A673 (cell line): ENCODE results near the gene ARRB1.

Source experiments
- CTCF ChIP-seq: fragments of 300-800, 200-600 bp; sonication (generic); conservative IDR thresholded peaks from 2 replicates; pipeline ENCODE4 v1.5.1; 2017; ENCODE audit warnings: low read depth, mild to moderate bottlenecking, antibody characterized with exemption, low read length, moderate library complexity, mixed read lengths
- EZH2 ChIP-seq: fragments of 200-600 bp; sonication (generic); IDR thresholded peaks from 2 replicates; pipeline ENCODE4 v1.6.1; 2017; ENCODE audit warnings: borderline replicate concordance, low read depth, mild to moderate bottlenecking, mixed read lengths, antibody characterized with exemption, low read length; ENCODE audit not compliant: poor library complexity, severe bottlenecking

DNA sequence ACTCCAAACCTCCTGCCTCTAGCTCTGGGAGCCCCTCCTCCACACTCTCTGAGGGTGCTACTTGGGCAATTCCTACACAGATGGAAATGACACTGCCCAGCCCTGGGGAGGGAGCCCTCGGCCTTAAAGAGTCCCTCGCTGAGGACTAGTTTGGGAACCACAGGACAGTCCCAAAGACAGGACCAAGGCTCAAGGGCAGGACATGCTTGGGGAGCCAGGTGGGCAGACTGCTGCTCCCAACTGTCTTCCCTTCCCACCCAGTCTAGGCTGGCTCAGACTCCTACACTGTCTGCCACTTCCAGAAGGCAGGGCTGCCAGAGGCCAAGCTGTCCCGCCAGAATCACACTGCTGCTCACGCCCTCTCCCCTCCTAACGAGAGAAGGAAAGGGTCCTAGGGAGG is 9.8 kb downstream of the ARRB1 start:
- TF ChIP-seq CTCF (no peak), EZH2 (no peak)
